Upper lobe of left lung (tissue), 4 donors: ENCODE results near the gene KAT6B.

Source experiments
- CTCF ChIP-seq, 6 experiments: fragments of 450-650 bp in 4 of 6; fragments of 200-600 bp in 2 of 6; sonication (generic) in 2 of 6; IDR thresholded peaks; one replicate each; pipeline ENCODE4 v1.5.1; 2016 to 2019; ENCODE audit warnings: antibody characterized with exemption in 6 of 6
- EP300 ChIP-seq, 4 donors: sonication (generic); formaldehyde crosslinking; IDR thresholded peaks; one replicate each; pipeline ENCODE4 v1.5.1; 2017; ENCODE audit warnings: antibody characterized with exemption in 4 of 4, control low read depth in 2 of 4
- POLR2A ChIP-seq, 4 donors: fragments of 450-650 bp; IDR thresholded peaks; one replicate each; pipeline ENCODE4 v1.5.1; 2016 to 2017; ENCODE audit warnings: antibody characterized with exemption in 4 of 4, mild to moderate bottlenecking in 2 of 4
- POLR2AphosphoS5 ChIP-seq, 2 donors: sonication (generic); formaldehyde crosslinking; IDR thresholded peaks; one replicate each; pipeline ENCODE4 v1.5.1; 2017; ENCODE audit warnings: antibody characterized with exemption in 2 of 2

GRCh38 chr10:75024971-75025523, 198.6 kb downstream of the KAT6B start:
- TF ChIP-seq CTCF (IDR thresholded peaks at IDR 0.05), result no peak
- TF ChIP-seq POLR2A (IDR thresholded peaks at IDR 0.05), result no peak
- no peak for TF ChIP-seq POLR2AphosphoS5 (IDR thresholded peaks at IDR 0.05)
- TF ChIP-seq EP300 (IDR thresholded peaks at IDR 0.05), result no peak
